ENCODE results near the gene TMEM45A. TPM values are rescaled to one million over a fixed set of nuclear protein-coding genes. Genes with fewer than 3 reads are reported as not detected.

The TMEM45A gene
- total RNA-seq, 1 experiment from 2014 or later = 0.73 TPM

GRCh38 chr3:100532411-100532810 is 40.0 kb downstream of the TMEM45A start:
- no peak for TF ChIP-seq CTCF (IDR thresholded peaks at IDR 0.05; ENCODE audit: unreplicated experiment)
- Mint-ChIP-seq H3K9me3 (ENCODE audit: low read depth, unreplicated experiment) (no peaks in the 10 kb centered on the region), H3K4me1 (ENCODE audit: low read depth, unreplicated experiment) (peaks cover 27% of the 10 kb centered on the region), H3K4me3 (ENCODE audit: low read depth, unreplicated experiment) (no peak overlapping the region), H3K27me3 (ENCODE audit: unreplicated experiment) (no peaks in the 10 kb centered on the region), H3K36me3 (ENCODE audit: insufficient read depth, unreplicated experiment) (no peaks in the 10 kb centered on the region), H3K27ac (ENCODE audit: unreplicated experiment) (no peak overlapping the region)
- no peak for DNase-seq
- CTCF ChIA-PET = no interaction called here
- BruUV-seq (replicated peaks) = no TSS peak
- intact Hi-C loops (cut with micrococcal nuclease; ENCODE audit: unreplicated experiment) = no loop called here

GRCh38 chr3:100533176-100533575 is 40.8 kb downstream of the TMEM45A start:
- CTCF ChIA-PET = no interaction called here
- no peaks in the 10 kb centered on the region for H3K36me3 Mint-ChIP-seq (ENCODE audit: insufficient read depth, unreplicated experiment)
- no peak for TF ChIP-seq CTCF (IDR thresholded peaks at IDR 0.05; ENCODE audit: unreplicated experiment)
- intact Hi-C loops (cut with micrococcal nuclease; ENCODE audit: unreplicated experiment) = no loop called here
- no peaks in the 10 kb centered on the region for H3K9me3 Mint-ChIP-seq (ENCODE audit: low read depth, unreplicated experiment)
- no peak for DNase-seq
- no TSS peak for BruUV-seq (replicated peaks)
- no peaks in the 10 kb centered on the region for H3K27me3 Mint-ChIP-seq (ENCODE audit: unreplicated experiment)
- H3K4me1 Mint-ChIP-seq (ENCODE audit: low read depth, unreplicated experiment) = peaks cover 34% of the 10 kb centered on the region
- H3K27ac Mint-ChIP-seq (ENCODE audit: unreplicated experiment) = no peak overlapping the region
- no peak overlapping the region for H3K4me3 Mint-ChIP-seq (ENCODE audit: low read depth, unreplicated experiment)

- peaks cover 34% of the 10 kb centered on the region for H3K4me1 Mint-ChIP-seq (ENCODE audit: low read depth, unreplicated experiment)
- DNase-seq = no peak
- TF ChIP-seq CTCF (IDR thresholded peaks at IDR 0.05; ENCODE audit: unreplicated experiment) = no peak
- CTCF ChIA-PET = interaction anchor here (0.6 to 1.6 kb wide), 4 partner anchors 9 to 106 kb away, joined by 3 to 5 read pairs (median 3); partner anchors contain the start of gene TMEM45A
- no peak overlapping the region for H3K27ac Mint-ChIP-seq (ENCODE audit: unreplicated experiment)
- H3K27me3 Mint-ChIP-seq (ENCODE audit: unreplicated experiment) = no peaks in the 10 kb centered on the region
- H3K4me3 Mint-ChIP-seq (ENCODE audit: low read depth, unreplicated experiment) = no peak overlapping the region
- no TSS peak for BruUV-seq (replicated peaks)
- H3K36me3 Mint-ChIP-seq (ENCODE audit: insufficient read depth, unreplicated experiment) = no peaks in the 10 kb centered on the region
- no peaks in the 10 kb centered on the region for H3K9me3 Mint-ChIP-seq (ENCODE audit: low read depth, unreplicated experiment)
- intact Hi-C loops (cut with micrococcal nuclease; ENCODE audit: unreplicated experiment) = no loop called here
Measured at GRCh38 chr3:100535610-100535943, 43.2 kb downstream of the TMEM45A start.

GRCh38 chr3:100536093-100536492 is 43.7 kb downstream of the TMEM45A start:
- Mint-ChIP-seq H3K27me3 (ENCODE audit: unreplicated experiment) (no peaks in the 10 kb centered on the region), H3K9me3 (ENCODE audit: low read depth, unreplicated experiment) (no peaks in the 10 kb centered on the region), H3K36me3 (ENCODE audit: insufficient read depth, unreplicated experiment) (no peaks in the 10 kb centered on the region), H3K4me3 (ENCODE audit: low read depth, unreplicated experiment) (no peak overlapping the region), H3K4me1 (ENCODE audit: low read depth, unreplicated experiment) (peaks cover 34% of the 10 kb centered on the region), H3K27ac (ENCODE audit: unreplicated experiment) (no peak overlapping the region)
- TF ChIP-seq CTCF (IDR thresholded peaks at IDR 0.05; ENCODE audit: unreplicated experiment) = no peak
- CTCF ChIA-PET = interaction anchor here (0.6 kb wide), 1 partner anchor 73 kb away, joined by 3 read pairs; no protein-coding TSS in a partner anchor
- peak; percentile 28 for DNase-seq
- no TSS peak for BruUV-seq (replicated peaks)
- intact Hi-C loops (cut with micrococcal nuclease; ENCODE audit: unreplicated experiment) = loop anchor here (1.0 kb wide), 1 partner anchor 54 kb away; no protein-coding TSS in a partner anchor

Data from Calu3 (cell line).